GM21723 (cell line): ENCODE data around the gene ITPKC.

Experiments used
- ATAC-seq: cut with Tn5 transposase; IDR thresholded peaks from one replicate; pipeline ENCODE4 v1.9.1; 2021; ENCODE audit warnings: mild to moderate bottlenecking, moderate library complexity; ENCODE audit not compliant: unreplicated experiment

ITPKC gene

GRCh38 chr19:40716482-40717324, at the start of gene ITPKC, which contains the start of gene COQ8B:
Gene ITPKC, plus strand, starts transcription at chr19:40717112. Its CDS starts 24 bp downstream, at chr19:40717136.
Gene COQ8B, minus strand, starts transcription at chr19:40716886. Its CDS starts 2,254 bp downstream, at chr19:40714632.
- peak; percentile 58 for ATAC-seq

- ATAC-seq: no peak
Observed at GRCh38 chr19:40667602-40668001, 49.3 kb upstream of the ITPKC start.

- ATAC-seq: no peak
Observed at GRCh38 chr19:40668991-40669614, 47.8 kb upstream of the ITPKC start.

- no peak for ATAC-seq
Observed at GRCh38 chr19:40671404-40671803, 45.5 kb upstream of the ITPKC start.

- no peak for ATAC-seq
Observed at GRCh38 chr19:40672038-40672437, 44.9 kb upstream of the ITPKC start.

GRCh38 chr19:40672573-40673299, 44.2 kb upstream of the ITPKC start:
- no peak for ATAC-seq

GRCh38 chr19:40673397-40673796, 43.5 kb upstream of the ITPKC start:
- ATAC-seq: no peak

- ATAC-seq: no peak
Observed at GRCh38 chr19:40674291-40674690, 42.6 kb upstream of the ITPKC start.

- ATAC-seq: no peak
Observed at GRCh38 chr19:40677156-40677555, 39.8 kb upstream of the ITPKC start.

- ATAC-seq: no peak
Observed at GRCh38 chr19:40681039-40681438, 35.9 kb upstream of the ITPKC start.

GRCh38 chr19:40682431-40682964, 34.4 kb upstream of the ITPKC start:
- no peak for ATAC-seq

GRCh38 chr19:40683437-40683836, 33.5 kb upstream of the ITPKC start:
- ATAC-seq: no peak

GRCh38 chr19:40684280-40684679, 32.6 kb upstream of the ITPKC start:
- ATAC-seq: no peak

GRCh38 chr19:40685016-40685526, 31.8 kb upstream of the ITPKC start:
- no peak for ATAC-seq

GRCh38 chr19:40685563-40685962, 31.3 kb upstream of the ITPKC start:
- no peak for ATAC-seq

GRCh38 chr19:40686882-40687524, 29.9 kb upstream of the ITPKC start:
- ATAC-seq: no peak

GRCh38 chr19:40687525-40688016, 29.3 kb upstream of the ITPKC start:
- ATAC-seq: no peak

- ATAC-seq: no peak
Observed at GRCh38 chr19:40688309-40688708, 28.6 kb upstream of the ITPKC start.

GRCh38 chr19:40688987-40689338, 27.9 kb upstream of the ITPKC start:
- no peak for ATAC-seq

GRCh38 chr19:40689339-40690049, 27.4 kb upstream of the ITPKC start:
- no peak for ATAC-seq
